HG02970 (cell line): Measurements from ENCODE around the gene SRA1.
A peak's percentile ranks its signal among the peaks of the same experiment; 100 is the strongest.

Experiments used
- ATAC-seq: cut with Tn5 transposase; IDR thresholded peaks from one replicate; pipeline ENCODE4 v1.9.1; 2021; ENCODE audit warnings: mild to moderate bottlenecking, moderate library complexity, moderate number of reproducible peaks; ENCODE audit not compliant: unreplicated experiment, low FRiP score

Gene SRA1

GRCh38 chr5:140551872-140552271 is 5.4 kb downstream of the SRA1 start:
- no peak for ATAC-seq

- no peak for ATAC-seq
Measured at GRCh38 chr5:140550147-140551079, 6.9 kb downstream of the SRA1 start.

GRCh38 chr5:140549237-140550144 is 7.8 kb downstream of the SRA1 start:
- no peak for ATAC-seq

GRCh38 chr5:140548791-140549190 is 8.5 kb downstream of the SRA1 start:
- ATAC-seq = no peak

- ATAC-seq = no peak
Measured at GRCh38 chr5:140548300-140548688, 9.0 kb downstream of the SRA1 start.

GRCh38 chr5:140547508-140548299 is 9.6 kb downstream of the SRA1 start, which contains the start of gene EIF4EBP3:
TSS of gene EIF4EBP3 (plus strand) at chr5:140547662. CDS start at chr5:140547738, 76 bp downstream.
- ATAC-seq = peak; percentile 93

- peak; percentile 10 for ATAC-seq
Measured at GRCh38 chr5:140546851-140547507, 10.3 kb downstream of the SRA1 start.

GRCh38 chr5:140545606-140546005 is 11.7 kb downstream of the SRA1 start:
- no peak for ATAC-seq

GRCh38 chr5:140544986-140545385 is 12.3 kb downstream of the SRA1 start:
- ATAC-seq = no peak

- ATAC-seq = no peak
Measured at GRCh38 chr5:140542972-140543371, 14.3 kb downstream of the SRA1 start.

- ATAC-seq = no peak
Measured at GRCh38 chr5:140540227-140540626, 17.0 kb downstream of the SRA1 start.

GRCh38 chr5:140524003-140524402 is 33.3 kb downstream of the SRA1 start:
- no peak for ATAC-seq

- ATAC-seq = no peak
Measured at GRCh38 chr5:140513124-140513523, 44.1 kb downstream of the SRA1 start.

- ATAC-seq = no peak
Measured at GRCh38 chr5:140509898-140510297, 47.4 kb downstream of the SRA1 start.

- no peak for ATAC-seq
Measured at GRCh38 chr5:140502834-140503233, 54.4 kb downstream of the SRA1 start.
